NT2/D1 (cell line): ENCODE data around the gene TMEM235.
A peak's percentile ranks its signal among the peaks of the same experiment; 100 is the strongest.

Experiments used
- DNase-seq: peaks from one replicate; pipeline ENCODE4 v3.0.0-alpha.2; 2011; ENCODE audit warnings: low read depth, low spot score
- H3K27me3 ChIP-seq: 2 replicates; pipeline ENCODE4 v1.6.0; 2011; ENCODE audit warnings: mild to moderate bottlenecking; ENCODE audit not compliant: insufficient read length, insufficient read depth
- H3K36me3 ChIP-seq: 2 replicates; pipeline ENCODE4 v1.6.1; 2011; ENCODE audit warnings: mild to moderate bottlenecking, low read length, mixed read lengths; ENCODE audit not compliant: insufficient read depth, insufficient read length
- H3K4me1 ChIP-seq: 2 replicates; pipeline ENCODE4 v1.5.1; 2011; ENCODE audit not compliant: insufficient read depth, insufficient read length
- H3K4me3 ChIP-seq: 2 replicates; pipeline ENCODE4 v1.5.1; 2011; ENCODE audit warnings: low read depth; ENCODE audit not compliant: insufficient read length
- H3K9ac ChIP-seq: 2 replicates; pipeline ENCODE4 v1.6.0; 2011; ENCODE audit warnings: low read depth; ENCODE audit not compliant: insufficient read length
- H3K9me3 ChIP-seq: 2 replicates; pipeline ENCODE4 v1.5.1; 2011; ENCODE audit warnings: mild to moderate bottlenecking, low read length; ENCODE audit not compliant: insufficient read depth
- SUZ12 ChIP-seq: IDR thresholded peaks from 2 replicates; pipeline ENCODE4 v1.6.1; 2011; ENCODE audit not compliant: insufficient read length, insufficient read depth; ENCODE audit errors: extremely low read depth
- YY1 ChIP-seq: IDR thresholded peaks from 2 replicates; pipeline ENCODE4 v1.6.1; 2011; ENCODE audit not compliant: insufficient read length, insufficient read depth
- ZNF274 ChIP-seq: IDR thresholded peaks from 2 replicates; pipeline ENCODE4 v1.6.1; 2011; ENCODE audit warnings: mild to moderate bottlenecking, low read depth, low read length

Gene TMEM235

DNA sequence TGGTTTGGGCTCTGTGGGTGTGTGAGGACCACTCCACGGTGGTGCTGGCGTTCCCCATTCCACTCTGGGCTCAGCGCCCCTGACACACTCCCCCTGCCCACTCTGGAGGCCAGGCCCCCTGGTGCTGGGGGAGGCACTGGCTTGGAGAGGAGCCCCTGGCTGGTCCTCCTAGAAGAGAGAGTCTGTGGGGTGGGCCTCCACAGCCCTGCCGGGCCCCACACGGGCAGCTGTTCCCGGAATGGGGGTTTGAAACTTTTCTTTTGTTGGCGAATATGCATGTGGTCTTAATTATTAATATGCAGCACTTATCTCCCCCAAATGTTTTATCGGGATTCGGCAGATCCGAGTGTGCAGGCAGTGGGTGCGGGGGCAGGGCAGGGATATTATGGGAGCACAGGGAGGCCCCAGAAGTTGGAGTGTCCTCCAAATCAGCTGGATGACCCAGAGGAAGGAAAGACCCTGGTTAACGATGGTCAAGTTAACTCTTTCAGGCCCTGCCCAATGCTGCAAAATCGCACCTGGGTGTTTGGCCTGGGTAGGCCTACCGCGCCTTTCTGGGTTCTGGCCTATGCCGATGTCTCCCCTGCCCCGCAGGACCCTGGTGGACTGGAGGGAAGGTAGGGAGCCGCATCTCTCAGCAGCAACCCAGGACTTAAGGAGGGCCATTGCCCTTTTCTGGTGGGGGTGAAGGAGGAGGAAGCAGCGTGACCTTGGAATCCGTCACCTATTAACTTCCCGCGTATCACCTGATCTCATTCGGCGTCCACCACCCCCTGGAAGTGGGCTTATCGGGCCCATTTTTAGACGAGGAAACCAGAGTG lies 36.0 kb downstream of the TMEM235 start:
- H3K4me3 ChIP-seq, result no peak overlapping the region
- no peaks in the 10 kb centered on the region for H3K9me3 ChIP-seq
- peaks cover 44% of the 10 kb centered on the region for H3K4me1 ChIP-seq
- H3K27me3 ChIP-seq, result peaks cover 27% of the 10 kb centered on the region
- peak overlapping the region; percentile 64 for H3K9ac ChIP-seq
- DNase-seq, result no peak
- H3K36me3 ChIP-seq, result no peaks in the 10 kb centered on the region
- no peak for TF ChIP-seq YY1
- TF ChIP-seq ZNF274, result no peak

DNA sequence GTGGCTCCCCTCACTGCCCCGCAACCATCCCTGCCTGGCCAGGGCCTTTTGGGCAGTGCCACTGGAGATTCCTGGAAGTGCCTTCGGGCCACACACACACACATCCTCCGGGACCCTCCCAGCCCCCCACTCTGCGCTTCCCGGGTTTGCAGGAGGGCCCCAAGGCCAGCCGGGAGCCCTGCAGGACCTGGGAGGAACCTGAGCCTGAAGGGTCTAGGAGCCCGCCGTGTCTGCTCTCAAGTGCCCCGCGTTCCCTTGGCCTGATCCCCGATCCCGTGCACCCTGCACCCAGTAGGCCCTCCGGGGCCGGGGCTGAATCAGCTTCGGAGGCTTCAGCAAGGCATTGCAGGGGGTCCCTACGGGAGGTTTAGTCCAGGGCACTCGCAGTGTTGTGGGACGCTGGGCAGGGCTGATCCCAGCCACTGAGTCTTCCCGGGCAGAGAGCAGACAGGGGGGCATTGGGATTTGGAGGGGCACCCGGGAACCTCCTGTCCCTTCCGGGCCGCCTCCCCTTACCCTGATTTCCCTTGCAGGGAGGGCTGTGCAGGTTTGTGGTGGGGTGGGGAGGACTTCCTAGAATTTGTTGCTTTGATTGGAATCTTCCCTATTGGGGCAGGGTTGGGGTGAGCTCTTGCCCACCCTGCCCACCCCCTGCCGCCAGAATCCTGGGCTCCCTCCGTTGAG lies 36.9 kb downstream of the TMEM235 start:
- Histone ChIP-seq H3K4me1 (peaks cover 44% of the 10 kb centered on the region), H3K9ac (peak overlapping the region; percentile 78), H3K9me3 (no peaks in the 10 kb centered on the region), H3K27me3 (peaks cover 27% of the 10 kb centered on the region), H3K36me3 (no peaks in the 10 kb centered on the region), H3K4me3 (no peak overlapping the region)
- no peak for DNase-seq
- TF ChIP-seq YY1 (no peak), SUZ12 (no peak), ZNF274 (no peak)

DNA sequence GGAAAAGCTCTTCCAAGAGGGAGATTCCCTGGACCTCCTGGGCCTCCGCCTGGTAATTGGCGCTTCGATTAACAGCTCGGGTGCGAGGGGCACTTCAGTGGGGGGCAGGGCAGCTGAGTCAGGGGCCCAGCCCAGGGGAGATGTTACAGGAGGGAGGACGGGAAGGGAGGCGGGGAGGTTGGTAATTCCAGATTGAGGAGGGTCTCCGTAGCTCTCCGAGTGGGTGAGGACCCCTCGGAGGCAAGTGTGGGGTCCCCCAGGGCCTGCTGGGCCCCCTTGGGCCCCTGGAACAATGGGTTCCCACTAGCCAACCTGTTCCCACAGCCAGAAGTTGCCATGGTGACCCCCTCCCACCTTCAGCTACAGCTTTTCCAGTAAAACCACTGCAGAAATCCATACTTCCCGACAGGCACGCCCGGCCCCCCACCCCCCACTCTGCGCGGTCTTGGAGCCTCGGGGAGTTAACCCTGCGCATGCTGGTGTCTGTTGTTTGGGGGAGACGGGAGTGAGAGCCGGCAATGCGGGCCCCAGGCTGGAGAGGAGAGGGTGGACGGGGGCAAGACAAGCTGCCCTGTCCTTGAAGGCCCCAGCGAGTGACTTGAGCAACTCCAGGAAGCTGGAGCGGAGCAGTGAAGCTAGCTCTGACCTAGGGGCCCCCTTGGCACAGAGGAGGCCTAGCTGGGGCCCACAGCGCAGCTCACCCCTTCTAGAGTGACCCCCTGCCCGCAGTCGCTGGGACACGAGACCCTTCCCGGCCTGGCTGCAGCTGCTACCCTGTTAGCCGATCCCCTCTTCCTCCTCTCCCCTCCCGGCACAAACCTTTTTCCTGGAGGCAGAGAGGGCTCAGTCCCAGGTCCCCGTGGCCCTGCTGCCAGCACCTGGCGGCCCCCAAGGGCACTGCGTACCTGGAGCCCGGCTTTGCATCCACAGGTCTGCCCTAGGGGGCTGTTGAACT lies 37.8 kb downstream of the TMEM235 start:
- H3K4me1 ChIP-seq, result peaks cover 44% of the 10 kb centered on the region
- H3K9ac ChIP-seq, result peak overlapping the region; percentile 78

DNA sequence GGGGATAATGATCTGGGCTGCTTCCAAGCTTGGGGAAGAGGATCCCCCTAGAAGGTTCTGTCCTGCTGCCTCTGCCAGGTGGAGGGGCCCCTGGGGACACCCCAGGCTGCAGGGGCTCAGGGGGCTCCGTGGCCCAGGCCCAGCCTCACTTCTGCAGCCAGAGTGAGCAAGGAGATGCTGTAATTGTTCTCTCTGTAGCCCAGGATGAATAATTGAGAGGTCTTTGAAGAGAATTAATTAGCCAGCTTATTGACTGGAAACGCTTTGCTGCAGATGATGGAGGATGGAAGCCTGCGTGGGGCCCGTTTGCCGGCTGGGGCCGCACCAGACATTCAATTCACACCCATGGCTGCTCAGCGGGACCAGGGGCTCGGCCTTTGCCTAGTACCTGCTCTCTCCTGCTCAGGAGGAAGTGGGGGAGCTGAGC lies 38.5 kb downstream of the TMEM235 start:
- peaks cover 27% of the 10 kb centered on the region for H3K27me3 ChIP-seq
- TF ChIP-seq SUZ12 (no peak), ZNF274 (no peak), YY1 (no peak)
- H3K9ac ChIP-seq, result peak overlapping the region; percentile 78
- H3K9me3 ChIP-seq, result peaks cover 3% of the 10 kb centered on the region; the same call in 1 of the 2 replicates
- DNase-seq, result no peak
- peaks cover 44% of the 10 kb centered on the region for H3K4me1 ChIP-seq
- no peaks in the 10 kb centered on the region for H3K36me3 ChIP-seq
- H3K4me3 ChIP-seq, result no peak overlapping the region

More for the DNA sequence above, 37.8 kb downstream of the TMEM235 start:
- H3K27me3 ChIP-seq, result peaks cover 27% of the 10 kb centered on the region
- TF ChIP-seq ZNF274 (no peak), SUZ12 (no peak), YY1 (no peak)
- no peaks in the 10 kb centered on the region for H3K36me3 ChIP-seq
- DNase-seq, result no peak
- peak overlapping the region; percentile 24 for H3K4me3 ChIP-seq
- H3K9me3 ChIP-seq, result peaks cover 3% of the 10 kb centered on the region; the same call in 1 of the 2 replicates

DNA sequence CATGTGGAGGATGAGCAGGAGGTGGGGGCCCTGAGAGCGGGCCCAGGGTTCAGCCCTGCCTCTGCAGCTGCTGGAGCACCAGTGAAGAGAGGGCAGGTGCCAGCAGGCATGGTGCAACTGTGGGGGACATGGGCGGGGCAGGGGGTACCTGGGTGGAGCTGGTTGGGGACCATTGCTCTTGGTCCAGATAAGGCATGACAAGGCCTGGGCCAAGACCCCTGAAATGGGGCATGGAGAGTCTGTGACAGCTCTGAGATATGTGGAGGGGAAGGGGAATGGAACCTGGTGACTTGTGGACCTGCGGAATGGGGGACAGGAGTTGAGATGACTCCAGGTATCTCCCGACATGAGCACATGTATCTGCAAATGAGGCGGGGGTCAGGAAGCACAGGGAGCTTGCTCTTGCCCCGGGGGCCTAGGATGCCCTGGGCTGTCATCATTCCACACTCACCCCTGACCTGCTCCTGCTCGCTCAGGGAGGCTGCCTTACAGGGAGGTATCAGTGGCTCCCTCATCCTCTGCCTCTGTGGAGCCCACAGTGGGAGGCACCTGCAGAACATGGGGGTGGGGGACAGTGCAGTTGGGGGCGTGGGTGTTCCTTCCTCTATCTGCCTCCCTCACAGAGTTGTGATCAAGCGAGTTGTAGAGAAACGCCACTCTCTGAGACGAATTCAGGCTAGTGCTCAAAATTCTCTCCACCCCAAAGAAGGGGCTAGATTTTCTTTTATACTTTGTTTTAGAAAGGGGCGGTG lies 40.2 kb downstream of the TMEM235 start:
- H3K4me1 ChIP-seq, result peaks cover 41% of the 10 kb centered on the region

DNA sequence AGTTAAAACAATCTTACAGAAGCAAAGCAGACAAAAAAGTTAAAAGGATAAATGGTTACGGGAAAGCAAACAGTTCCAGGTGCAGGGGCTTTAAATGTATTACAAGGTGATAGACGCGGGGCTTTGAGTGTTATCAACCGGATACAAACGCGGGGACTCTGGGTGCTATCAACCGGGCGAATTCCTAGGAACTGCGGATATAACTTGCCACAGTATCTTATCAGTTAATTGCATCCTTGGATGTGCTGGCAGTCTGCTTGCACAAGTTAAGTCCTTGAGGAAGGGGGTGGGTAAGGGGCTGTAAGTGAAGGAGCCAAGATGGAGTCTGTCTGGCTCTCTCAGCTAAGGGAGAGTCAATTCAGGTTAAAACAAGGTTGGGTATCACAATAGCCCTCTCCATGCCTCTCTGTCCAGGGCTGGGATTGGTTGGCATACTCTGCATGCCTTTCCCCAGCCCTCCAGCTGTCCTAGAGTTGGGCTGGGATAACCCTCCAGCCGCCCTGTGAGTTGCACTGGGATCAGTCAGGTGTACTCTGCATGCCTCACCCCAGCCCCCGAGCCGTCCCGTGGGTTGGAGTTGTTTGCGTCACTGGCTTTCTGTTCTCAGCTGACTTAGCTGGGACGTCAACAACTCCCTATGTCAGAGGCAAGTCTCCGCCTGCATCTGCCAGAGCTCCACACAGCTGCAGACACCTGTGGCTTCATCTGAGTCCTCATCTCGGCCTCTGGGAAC lies 40.9 kb downstream of the TMEM235 start:
- peaks cover 27% of the 10 kb centered on the region for H3K27me3 ChIP-seq
- H3K36me3 ChIP-seq, result no peaks in the 10 kb centered on the region
- H3K9me3 ChIP-seq, result peaks cover 3% of the 10 kb centered on the region; the same call in 1 of the 2 replicates
- TF ChIP-seq ZNF274 (no peak), YY1 (no peak), SUZ12 (no peak)
- H3K4me3 ChIP-seq, result no peak overlapping the region
- H3K4me1 ChIP-seq, result peaks cover 40% of the 10 kb centered on the region
- no peak overlapping the region for H3K9ac ChIP-seq
- DNase-seq, result no peak

More for the DNA sequence above, 40.2 kb downstream of the TMEM235 start:
- Histone ChIP-seq H3K4me3 (no peak overlapping the region), H3K9me3 (peaks cover 3% of the 10 kb centered on the region; the same call in 1 of the 2 replicates), H3K36me3 (no peaks in the 10 kb centered on the region), H3K27me3 (peaks cover 27% of the 10 kb centered on the region), H3K9ac (no peak overlapping the region)
- DNase-seq, result no peak
- no peak for TF ChIP-seq ZNF274
- TF ChIP-seq SUZ12, result no peak
- TF ChIP-seq YY1, result no peak
